Activated CD4-positive, alpha-beta T cell treated with anti-CD3 and anti-CD28 coated beads, Interleukin-10, Interleukin-2, amounts not matched to agents 100 ng/mL and 50 ng/mL, durations not matched to agents 16 hours and 8 hours (primary cell): ENCODE measurements around the gene VDR.

Source experiments
- DNase-seq: peaks from one replicate; pipeline ENCODE4 v3.0.0-alpha.2; 2020

The VDR gene

GRCh38 chr12:47904713-47905709 is at the start of gene VDR:
VDR (minus strand) TSS chr12:47904994; CDS start chr12:47879113, 25,881 bp downstream.
- peak; percentile 83 for DNase-seq

- DNase-seq = no peak
Observed at GRCh38 chr12:47954058-47954457, 49.3 kb upstream of the VDR start.

GRCh38 chr12:47950856-47951468 is 46.2 kb upstream of the VDR start:
- no peak for DNase-seq

DNA sequence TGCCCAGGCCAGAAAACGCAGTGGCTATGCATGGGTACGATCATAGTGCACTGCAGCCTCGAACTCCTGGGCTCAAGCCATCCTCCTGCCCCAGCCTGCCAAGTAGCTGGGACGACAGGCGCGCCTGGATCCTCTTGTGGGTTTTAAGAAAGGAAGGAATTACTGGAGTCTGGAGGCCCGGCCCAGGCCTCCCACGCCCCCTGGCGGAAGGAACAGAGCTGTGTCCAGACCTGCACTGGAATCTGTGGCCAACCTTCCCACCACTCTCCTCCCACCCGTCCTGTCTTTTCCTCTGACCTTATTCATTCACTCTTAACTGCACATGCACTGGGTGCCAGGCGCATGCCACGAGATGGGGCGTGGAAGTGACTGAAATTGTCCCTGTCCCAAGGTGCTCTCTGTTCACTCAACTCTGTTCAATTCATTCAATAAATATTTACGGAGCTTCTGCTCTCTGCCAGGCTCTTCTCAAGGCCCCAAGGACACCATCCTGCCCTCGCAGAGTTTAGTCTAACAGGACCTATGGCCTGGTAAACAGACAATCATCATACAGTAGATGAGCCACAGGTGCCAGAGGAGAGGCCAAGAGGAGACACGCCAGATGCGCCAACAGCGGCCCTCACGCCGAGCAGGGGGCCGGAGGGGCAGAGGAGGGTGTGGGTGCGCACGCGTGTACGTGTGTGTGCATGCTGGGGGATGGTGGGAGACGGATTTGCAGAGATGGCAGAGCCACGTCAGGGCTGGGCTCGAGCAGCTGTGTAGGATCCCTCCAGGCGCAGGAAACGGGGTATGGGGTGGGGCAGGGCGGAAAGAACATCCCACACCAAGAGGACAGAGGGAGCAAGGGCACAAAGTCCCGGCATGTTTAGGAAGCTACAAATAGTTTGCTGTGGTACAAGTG is 44.9 kb upstream of the VDR start:
- peak; percentile 58 for DNase-seq

- DNase-seq = no peak
Observed at GRCh38 chr12:47947341-47947740, 42.5 kb upstream of the VDR start.

- DNase-seq = no peak
Observed at GRCh38 chr12:47946413-47947323, 41.9 kb upstream of the VDR start.

DNA sequence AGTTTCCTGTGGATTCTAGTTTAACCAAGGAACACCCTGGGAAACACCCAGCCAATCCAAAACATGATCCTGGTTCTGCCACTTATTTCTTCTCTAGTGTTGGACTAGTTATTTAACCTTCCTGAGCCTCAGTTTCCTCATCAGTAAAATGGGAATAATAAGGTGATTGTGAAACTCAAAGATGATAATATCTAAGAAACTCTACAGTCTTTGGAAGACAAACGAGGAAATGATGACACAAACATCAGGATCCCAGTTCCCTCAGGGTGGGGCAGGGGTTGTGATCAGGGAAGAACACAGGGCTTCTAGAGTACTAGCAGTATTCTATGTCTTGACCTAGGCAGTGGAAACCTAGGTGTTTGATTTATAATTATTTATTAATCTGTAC is 40.5 kb upstream of the VDR start:
- DNase-seq = no peak

GRCh38 chr12:47944685-47945340 is 40.0 kb upstream of the VDR start:
- no peak for DNase-seq

GRCh38 chr12:47943623-47944340 is 39.0 kb upstream of the VDR start:
- DNase-seq = no peak

- DNase-seq = no peak
Observed at GRCh38 chr12:47942614-47943225, 37.9 kb upstream of the VDR start.

- peak; percentile 38 for DNase-seq
Observed at GRCh38 chr12:47941871-47942613, 37.2 kb upstream of the VDR start.

GRCh38 chr12:47941475-47941780 is 36.6 kb upstream of the VDR start:
- DNase-seq = no peak

GRCh38 chr12:47940773-47941474 is 36.1 kb upstream of the VDR start:
- no peak for DNase-seq

- no peak for DNase-seq
Observed at GRCh38 chr12:47939009-47939601, 34.3 kb upstream of the VDR start.

DNA sequence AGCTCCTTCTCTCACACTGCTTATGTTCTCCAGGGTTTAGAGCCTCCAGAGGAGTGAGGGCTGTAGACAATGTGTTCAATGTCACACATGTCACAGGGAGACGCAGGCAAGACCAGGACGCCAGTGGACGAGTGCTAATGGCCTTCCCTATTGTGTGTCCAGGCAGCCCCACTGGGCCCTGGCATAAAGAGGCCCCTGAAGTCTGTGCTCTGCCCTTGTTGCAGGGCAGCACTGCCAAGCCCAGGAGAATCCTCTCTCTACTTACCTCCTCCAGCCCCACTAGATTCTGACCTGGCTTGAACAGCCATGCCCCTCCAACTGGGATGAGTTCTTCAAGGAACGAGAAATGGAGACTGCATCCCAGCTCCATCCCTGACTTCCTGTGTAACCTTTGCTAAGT is 33.8 kb upstream of the VDR start:
- DNase-seq = no peak

DNA sequence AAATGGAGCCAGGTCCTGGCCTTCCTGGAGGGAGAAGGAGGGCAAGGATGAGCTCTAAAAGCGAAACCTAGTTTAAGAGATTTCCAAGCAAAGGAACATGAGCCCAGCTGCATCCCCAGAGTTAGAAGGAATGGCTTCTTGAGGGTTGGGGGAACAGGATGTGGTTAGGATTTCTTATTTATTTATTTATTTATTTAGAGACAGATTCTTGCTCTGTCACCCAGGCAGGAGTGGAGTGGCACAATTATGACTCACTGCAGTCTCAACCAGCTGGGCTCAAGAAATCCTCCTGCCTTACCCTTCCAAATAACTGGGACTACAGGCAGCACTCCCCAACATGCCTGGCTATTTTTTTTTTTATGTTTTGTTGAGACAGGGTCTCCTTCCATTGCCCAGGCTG is 33.3 kb upstream of the VDR start:
- DNase-seq = no peak

DNA sequence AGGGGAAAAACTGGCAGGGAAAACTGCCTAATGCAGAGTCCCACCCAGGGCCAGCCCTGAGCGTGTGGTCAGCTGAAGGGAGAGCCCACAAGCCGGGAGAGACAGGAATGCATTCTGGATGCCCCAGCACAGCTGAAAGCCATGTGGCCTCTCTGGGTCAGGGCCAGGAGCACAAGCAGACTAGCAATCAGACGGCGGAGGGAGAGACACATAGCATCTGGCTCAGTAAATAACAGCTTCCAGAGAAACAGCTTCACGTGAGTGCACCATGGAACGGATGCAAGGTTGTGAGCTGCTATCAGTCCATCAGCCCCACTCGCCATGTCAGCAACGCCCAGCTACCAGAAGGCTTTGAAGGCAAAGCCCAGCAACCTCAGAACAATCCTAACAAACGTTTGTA is 30.4 kb upstream of the VDR start:
- no peak for DNase-seq

- no peak for DNase-seq
Observed at GRCh38 chr12:47931187-47931586, 26.4 kb upstream of the VDR start.

DNA sequence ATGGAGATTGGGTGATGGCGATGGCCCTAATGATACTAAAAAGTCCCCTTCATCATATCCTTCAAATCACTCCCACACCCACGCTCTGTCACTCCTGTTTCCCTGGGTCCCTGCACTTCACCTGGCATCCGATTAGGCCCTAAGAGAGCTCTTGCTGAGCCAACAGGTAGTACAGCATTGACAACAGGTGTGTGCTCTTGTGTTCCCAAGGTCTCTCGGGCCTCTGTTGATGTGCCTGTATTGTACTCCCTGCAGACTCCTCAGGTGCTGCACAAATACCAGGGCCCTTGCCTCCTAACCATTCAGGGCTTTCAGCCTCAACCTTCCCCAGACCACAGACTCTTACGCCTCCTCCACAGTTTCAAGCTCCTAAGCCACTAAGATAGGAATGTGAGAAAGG is 25.8 kb upstream of the VDR start:
- no peak for DNase-seq
